H1 (cell line): ENCODE results near the gene VRK3. TPM values are rescaled to one million over a fixed set of nuclear protein-coding genes. Genes with fewer than 3 reads are reported as not detected.

ENCODE experiments used
- ZNF274 ChIP-seq: IDR thresholded peaks from 2 replicates; pipeline ENCODE4 v1.7.0; 2012; ENCODE audit warnings: low read length, borderline replicate concordance; ENCODE audit errors: extremely low read depth
- polyA plus RNA-seq, 7 experiments: library from polyadenylated mRNA; depleted of rRNA in 3 of 7; stranded (reverse) in 5 of 7; unstranded in 2 of 7; fragments of >200 nt in 5 of 7; fragments of 200-250 nt in 2 of 7; gene quantifications; 1 replicate in 5 of 7; 2 replicates in 1 of 7; 4 replicates in 1 of 7; pipeline versions ENCODE4 v1.2.1 to v1.2.3, GENCODE V29; 2011 to 2013; ENCODE audit warnings: missing spikeins in 2 of 7, mixed read lengths in 2 of 7
- total RNA-seq: library from RNA; stranded (reverse); fragmentation: NEBNext Ultra II Directional; extraction: Animal tissue kit (Norgen Biotek cat#: 25700); gene quantifications from 2 replicates; pipeline ENCODE4 v1.2.1, GENCODE V29; 2021
- TF ChIP-seq, protein P1 (sequence below): IDR thresholded peaks from 2 replicates; pipeline ENCODE4 v1.6.1; 2012; ENCODE audit warnings: low read length, inconsistent platforms

VRK3 gene
- total and polyA plus RNA-seq, 2 of the 8 experiments (the other 6 are each of a cell fraction or from before 2014, with no cell fraction given): 21.3 to 36.1 TPM

DNA sequence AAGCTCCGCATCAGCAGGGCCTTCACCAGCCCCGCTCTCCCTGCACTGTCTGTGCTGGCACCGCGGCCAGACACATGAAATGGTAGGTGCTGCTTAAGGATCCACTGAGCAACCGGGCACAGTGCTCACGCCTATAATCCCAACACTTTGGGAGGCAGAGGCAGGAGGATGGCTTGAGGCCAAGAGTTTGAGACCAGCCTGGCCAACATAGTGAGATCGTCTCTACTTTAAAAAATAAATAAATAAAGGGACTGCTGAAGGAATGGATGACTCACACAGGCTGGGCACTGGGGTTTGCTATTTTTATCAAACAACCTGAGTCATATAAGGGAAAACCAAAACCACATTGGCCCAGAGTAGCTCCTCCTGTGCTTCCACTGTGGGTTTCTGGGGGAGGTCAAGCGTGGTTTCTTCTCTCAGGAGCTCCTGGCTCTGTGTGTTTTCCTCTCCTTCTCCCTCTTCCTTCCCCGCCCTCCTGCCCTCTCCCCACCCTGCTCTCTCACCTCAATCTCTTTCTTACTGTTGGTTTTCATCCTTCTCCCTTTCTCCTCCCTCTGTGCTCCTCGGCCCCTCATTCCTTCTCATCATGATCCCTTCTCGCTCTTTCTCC lies 21.3 kb downstream of the VRK3 start (continued):
- TF ChIP-seq, protein P1, sequence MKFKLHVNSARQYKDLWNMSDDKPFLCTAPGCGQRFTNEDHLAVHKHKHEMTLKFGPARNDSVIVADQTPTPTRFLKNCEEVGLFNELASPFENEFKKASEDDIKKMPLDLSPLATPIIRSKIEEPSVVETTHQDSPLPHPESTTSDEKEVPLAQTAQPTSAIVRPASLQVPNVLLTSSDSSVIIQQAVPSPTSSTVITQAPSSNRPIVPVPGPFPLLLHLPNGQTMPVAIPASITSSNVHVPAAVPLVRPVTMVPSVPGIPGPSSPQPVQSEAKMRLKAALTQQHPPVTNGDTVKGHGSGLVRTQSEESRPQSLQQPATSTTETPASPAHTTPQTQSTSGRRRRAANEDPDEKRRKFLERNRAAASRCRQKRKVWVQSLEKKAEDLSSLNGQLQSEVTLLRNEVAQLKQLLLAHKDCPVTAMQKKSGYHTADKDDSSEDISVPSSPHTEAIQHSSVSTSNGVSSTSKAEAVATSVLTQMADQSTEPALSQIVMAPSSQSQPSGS: no peak
- no peak for TF ChIP-seq ZNF274
